HepG2 (cell line): ENCODE results near the gene SDC4. TPM values are rescaled to one million over a fixed set of nuclear protein-coding genes. Genes with fewer than 3 reads are reported as not detected.

Experiments
- CEBPG ChIP-seq: IDR thresholded peaks from 2 replicates; pipeline ENCODE4 v1.6.1; 2016
- ESRRA ChIP-seq: sonication (generic); formaldehyde crosslinking; IDR thresholded peaks from 2 replicates; pipeline ENCODE4 v1.5.1; 2020; ENCODE audit warnings: mild to moderate bottlenecking, low read depth, missing genetic modification reagents
- SYNCRIP ChIP-seq: fragments of 200-400 bp; formaldehyde crosslinking; IDR thresholded peaks from 2 replicates; pipeline ENCODE4 v1.6.1; 2018; ENCODE audit warnings: mild to moderate bottlenecking, low read depth, low read length; ENCODE audit not compliant: insufficient read depth
- ZBTB20 ChIP-seq: sonication (generic); formaldehyde crosslinking; IDR thresholded peaks from 2 replicates; pipeline ENCODE4 v1.8.1; 2023; ENCODE audit warnings: missing genetic modification reagents, low read depth, mild to moderate bottlenecking, borderline replicate concordance
- ZBTB7B ChIP-seq: sonication (generic); formaldehyde crosslinking; IDR thresholded peaks from 2 replicates; pipeline ENCODE4 v1.4.0; 2020; ENCODE audit warnings: missing genetic modification reagents
- ZFP36 ChIP-seq: fragments of 150-350 bp; IDR thresholded peaks from 2 replicates; pipeline ENCODE4 v1.6.1; 2018; ENCODE audit warnings: borderline replicate concordance, low read length, low read depth; ENCODE audit not compliant: partially characterized antibody
- ZNF337 ChIP-seq: sonication (generic); formaldehyde crosslinking; IDR thresholded peaks from 2 replicates; pipeline ENCODE4 v1.5.1; 2020; ENCODE audit warnings: missing genetic modification reagents, low read depth, mild to moderate bottlenecking, borderline replicate concordance
- ZNF430 ChIP-seq: sonication (generic); formaldehyde crosslinking; IDR thresholded peaks from 2 replicates; pipeline ENCODE4 v1.9.0; 2021; ENCODE audit warnings: mild to moderate bottlenecking, missing genetic modification reagents
- ZNF747 ChIP-seq: sonication (generic); formaldehyde crosslinking; IDR thresholded peaks from 2 replicates; pipeline ENCODE4 v1.8.1; 2023; ENCODE audit warnings: missing genetic modification reagents, mild to moderate bottlenecking, borderline replicate concordance
- polyA plus RNA-seq, 8 experiments: library from polyadenylated mRNA; depleted of rRNA in 3 of 8; stranded (reverse) in 7 of 8; unstranded in 1 of 8; fragments of >200 nt; fragmentation: Illumina TruSeq in 4 of 8; extraction: Trizol in 4 of 8; gene quantifications; 2 replicates each; pipeline versions ENCODE4 v1.2.1 to v1.2.3, GENCODE V29; 2011 to 2016; ENCODE audit warnings: low read depth in 4 of 8, missing spikeins in 1 of 8, mixed read lengths in 1 of 8; ENCODE audit not compliant: insufficient read depth in 1 of 8
- total RNA-seq, 5 experiments: library from RNA; depleted of rRNA; stranded (reverse); fragments of >200 nt; fragmentation: Illumina TruSeq; extraction: Trizol; gene quantifications; 2 replicates each; pipeline ENCODE4 v1.2.3, GENCODE V29; 2016; ENCODE audit warnings: low read depth in 1 of 5
- TF ChIP-seq, protein P1 (sequence below): fragments of 450-650 bp; IDR thresholded peaks from 2 replicates; pipeline ENCODE4 v1.6.1; 2017
- TF ChIP-seq, protein P2 (sequence below): sonication (generic); formaldehyde crosslinking; IDR thresholded peaks from 2 replicates; pipeline ENCODE4 v1.9.0; 2022; ENCODE audit warnings: low read depth, missing genetic modification reagents
- TF ChIP-seq, protein P3 (sequence below): sonication (generic); formaldehyde crosslinking; IDR thresholded peaks from 2 replicates; pipeline ENCODE4 v1.4.0; 2020; ENCODE audit warnings: mild to moderate bottlenecking, missing genetic modification reagents
- TF ChIP-seq, protein P4 (sequence below): sonication (generic); formaldehyde crosslinking; IDR thresholded peaks from 2 replicates; pipeline ENCODE4 v1.5.0; 2020; ENCODE audit warnings: mild to moderate bottlenecking, missing genetic modification reagents
- TF ChIP-seq, protein P5 (sequence below): sonication (generic); formaldehyde crosslinking; IDR thresholded peaks from 2 replicates; pipeline ENCODE4 v1.4.0; 2020; ENCODE audit warnings: missing genetic modification reagents, mild to moderate bottlenecking, borderline replicate concordance

SDC4 gene
- total and polyA plus RNA-seq, 2 of the 13 experiments (the other 11 are each of a cell fraction or from before 2014, with no cell fraction given) = 49.0 to 65.1 TPM

DNA sequence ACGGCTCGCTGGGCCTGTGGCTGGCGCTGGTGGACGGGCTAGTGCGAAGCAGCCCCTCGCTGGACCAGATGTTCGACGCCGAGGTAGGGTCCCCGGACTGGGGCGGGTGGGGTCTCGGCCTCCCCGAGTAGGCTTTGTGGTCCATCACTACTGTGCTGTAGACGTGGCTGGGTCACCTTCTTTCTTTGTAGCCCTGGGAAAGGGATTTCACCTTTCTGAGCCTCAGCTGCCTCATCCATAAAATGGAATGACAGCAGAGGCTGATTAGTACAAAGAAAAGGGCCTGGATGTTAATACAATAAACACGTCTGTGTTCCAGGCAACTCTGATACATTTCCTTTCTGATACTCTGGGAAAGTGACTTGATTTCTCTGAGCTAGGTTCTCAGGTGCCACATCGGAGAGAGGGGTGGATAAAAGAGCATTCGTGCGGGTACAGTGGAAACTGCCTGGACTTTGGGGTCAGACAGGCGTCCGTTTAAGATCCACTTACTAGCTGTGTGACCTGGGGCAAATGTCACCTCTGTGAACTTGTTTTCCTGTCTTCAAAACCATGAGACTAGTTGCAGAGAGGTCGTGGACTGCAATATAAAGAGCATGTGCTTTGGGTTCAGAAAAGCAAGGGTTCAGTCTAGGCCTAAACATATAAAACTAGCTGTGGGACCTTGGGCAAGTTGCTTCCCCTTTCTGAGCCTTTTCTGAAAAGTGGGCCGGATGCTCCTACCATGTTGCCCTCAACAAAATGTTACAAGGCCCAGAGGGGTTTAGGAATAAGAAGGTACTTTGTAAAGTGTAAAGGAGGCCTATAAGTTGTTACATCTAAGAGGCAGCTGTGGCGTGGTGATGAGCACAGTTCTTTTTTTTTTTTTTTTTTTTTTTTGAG is 15.6 kb upstream of the SDC4 start (continued):
- TF ChIP-seq, protein P1, sequence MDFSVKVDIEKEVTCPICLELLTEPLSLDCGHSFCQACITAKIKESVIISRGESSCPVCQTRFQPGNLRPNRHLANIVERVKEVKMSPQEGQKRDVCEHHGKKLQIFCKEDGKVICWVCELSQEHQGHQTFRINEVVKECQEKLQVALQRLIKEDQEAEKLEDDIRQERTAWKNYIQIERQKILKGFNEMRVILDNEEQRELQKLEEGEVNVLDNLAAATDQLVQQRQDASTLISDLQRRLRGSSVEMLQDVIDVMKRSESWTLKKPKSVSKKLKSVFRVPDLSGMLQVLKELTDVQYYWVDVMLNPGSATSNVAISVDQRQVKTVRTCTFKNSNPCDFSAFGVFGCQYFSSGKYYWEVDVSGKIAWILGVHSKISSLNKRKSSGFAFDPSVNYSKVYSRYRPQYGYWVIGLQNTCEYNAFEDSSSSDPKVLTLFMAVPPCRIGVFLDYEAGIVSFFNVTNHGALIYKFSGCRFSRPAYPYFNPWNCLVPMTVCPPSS = no peak
- TF ChIP-seq CEBPG (CRISPR knock-in tag) = 0 out of 2 replicates have a peak, but pooled peaks have one; percentile 0
- TF ChIP-seq ZNF747 (CRISPR knock-in tag) = no peak
- TF ChIP-seq ZNF430 (CRISPR knock-in tag) = no peak
- no peak for TF ChIP-seq SYNCRIP
- TF ChIP-seq, protein P2, sequence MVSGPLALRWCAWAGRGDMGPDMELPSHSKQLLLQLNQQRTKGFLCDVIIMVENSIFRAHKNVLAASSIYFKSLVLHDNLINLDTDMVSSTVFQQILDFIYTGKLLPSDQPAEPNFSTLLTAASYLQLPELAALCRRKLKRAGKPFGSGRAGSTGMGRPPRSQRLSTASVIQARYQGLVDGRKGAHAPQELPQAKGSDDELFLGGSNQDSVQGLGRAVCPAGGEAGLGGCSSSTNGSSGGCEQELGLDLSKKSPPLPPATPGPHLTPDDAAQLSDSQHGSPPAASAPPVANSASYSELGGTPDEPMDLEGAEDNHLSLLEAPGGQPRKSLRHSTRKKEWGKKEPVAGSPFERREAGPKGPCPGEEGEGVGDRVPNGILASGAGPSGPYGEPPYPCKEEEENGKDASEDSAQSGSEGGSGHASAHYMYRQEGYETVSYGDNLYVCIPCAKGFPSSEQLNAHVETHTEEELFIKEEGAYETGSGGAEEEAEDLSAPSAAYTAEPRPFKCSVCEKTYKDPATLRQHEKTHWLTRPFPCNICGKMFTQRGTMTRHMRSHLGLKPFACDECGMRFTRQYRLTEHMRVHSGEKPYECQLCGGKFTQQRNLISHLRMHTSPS = no peak
- TF ChIP-seq ZBTB7B = no peak
- TF ChIP-seq, protein P3, sequence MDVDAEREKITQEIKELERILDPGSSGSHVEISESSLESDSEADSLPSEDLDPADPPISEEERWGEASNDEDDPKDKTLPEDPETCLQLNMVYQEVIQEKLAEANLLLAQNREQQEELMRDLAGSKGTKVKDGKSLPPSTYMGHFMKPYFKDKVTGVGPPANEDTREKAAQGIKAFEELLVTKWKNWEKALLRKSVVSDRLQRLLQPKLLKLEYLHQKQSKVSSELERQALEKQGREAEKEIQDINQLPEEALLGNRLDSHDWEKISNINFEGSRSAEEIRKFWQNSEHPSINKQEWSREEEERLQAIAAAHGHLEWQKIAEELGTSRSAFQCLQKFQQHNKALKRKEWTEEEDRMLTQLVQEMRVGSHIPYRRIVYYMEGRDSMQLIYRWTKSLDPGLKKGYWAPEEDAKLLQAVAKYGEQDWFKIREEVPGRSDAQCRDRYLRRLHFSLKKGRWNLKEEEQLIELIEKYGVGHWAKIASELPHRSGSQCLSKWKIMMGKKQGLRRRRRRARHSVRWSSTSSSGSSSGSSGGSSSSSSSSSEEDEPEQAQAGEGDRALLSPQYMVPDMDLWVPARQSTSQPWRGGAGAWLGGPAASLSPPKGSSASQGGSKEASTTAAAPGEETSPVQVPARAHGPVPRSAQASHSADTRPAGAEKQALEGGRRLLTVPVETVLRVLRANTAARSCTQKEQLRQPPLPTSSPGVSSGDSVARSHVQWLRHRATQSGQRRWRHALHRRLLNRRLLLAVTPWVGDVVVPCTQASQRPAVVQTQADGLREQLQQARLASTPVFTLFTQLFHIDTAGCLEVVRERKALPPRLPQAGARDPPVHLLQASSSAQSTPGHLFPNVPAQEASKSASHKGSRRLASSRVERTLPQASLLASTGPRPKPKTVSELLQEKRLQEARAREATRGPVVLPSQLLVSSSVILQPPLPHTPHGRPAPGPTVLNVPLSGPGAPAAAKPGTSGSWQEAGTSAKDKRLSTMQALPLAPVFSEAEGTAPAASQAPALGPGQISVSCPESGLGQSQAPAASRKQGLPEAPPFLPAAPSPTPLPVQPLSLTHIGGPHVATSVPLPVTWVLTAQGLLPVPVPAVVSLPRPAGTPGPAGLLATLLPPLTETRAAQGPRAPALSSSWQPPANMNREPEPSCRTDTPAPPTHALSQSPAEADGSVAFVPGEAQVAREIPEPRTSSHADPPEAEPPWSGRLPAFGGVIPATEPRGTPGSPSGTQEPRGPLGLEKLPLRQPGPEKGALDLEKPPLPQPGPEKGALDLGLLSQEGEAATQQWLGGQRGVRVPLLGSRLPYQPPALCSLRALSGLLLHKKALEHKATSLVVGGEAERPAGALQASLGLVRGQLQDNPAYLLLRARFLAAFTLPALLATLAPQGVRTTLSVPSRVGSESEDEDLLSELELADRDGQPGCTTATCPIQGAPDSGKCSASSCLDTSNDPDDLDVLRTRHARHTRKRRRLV (CRISPR knock-in tag) = no peak
- no peak; the same call in 1 of the 2 replicates for TF ChIP-seq ESRRA
- no peak for TF ChIP-seq ZFP36
- no peak for TF ChIP-seq ZNF337 (CRISPR knock-in tag)
- TF ChIP-seq, protein P4, sequence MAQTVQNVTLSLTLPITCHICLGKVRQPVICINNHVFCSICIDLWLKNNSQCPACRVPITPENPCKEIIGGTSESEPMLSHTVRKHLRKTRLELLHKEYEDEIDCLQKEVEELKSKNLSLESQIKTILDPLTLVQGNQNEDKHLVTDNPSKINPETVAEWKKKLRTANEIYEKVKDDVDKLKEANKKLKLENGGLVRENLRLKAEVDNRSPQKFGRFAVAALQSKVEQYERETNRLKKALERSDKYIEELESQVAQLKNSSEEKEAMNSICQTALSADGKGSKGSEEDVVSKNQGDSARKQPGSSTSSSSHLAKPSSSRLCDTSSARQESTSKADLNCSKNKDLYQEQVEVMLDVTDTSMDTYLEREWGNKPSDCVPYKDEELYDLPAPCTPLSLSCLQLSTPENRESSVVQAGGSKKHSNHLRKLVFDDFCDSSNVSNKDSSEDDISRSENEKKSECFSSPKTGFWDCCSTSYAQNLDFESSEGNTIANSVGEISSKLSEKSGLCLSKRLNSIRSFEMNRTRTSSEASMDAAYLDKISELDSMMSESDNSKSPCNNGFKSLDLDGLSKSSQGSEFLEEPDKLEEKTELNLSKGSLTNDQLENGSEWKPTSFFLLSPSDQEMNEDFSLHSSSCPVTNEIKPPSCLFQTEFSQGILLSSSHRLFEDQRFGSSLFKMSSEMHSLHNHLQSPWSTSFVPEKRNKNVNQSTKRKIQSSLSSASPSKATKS (CRISPR knock-in tag) = no peak
- TF ChIP-seq, protein P5, sequence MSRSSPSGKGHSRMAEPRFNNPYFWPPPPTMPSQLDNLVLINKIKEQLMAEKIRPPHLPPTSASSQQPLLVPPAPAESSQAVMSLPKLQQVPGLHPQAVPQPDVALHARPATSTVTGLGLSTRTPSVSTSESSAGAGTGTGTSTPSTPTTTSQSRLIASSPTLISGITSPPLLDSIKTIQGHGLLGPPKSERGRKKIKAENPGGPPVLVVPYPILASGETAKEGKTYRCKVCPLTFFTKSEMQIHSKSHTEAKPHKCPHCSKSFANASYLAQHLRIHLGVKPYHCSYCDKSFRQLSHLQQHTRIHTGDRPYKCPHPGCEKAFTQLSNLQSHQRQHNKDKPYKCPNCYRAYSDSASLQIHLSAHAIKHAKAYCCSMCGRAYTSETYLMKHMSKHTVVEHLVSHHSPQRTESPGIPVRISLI (CRISPR knock-in tag) = no peak
- no peak for TF ChIP-seq ZBTB20 (CRISPR knock-in tag)
